D721Med (cell line): ENCODE results near the gene KCTD14.

Experiments
- DNase-seq: peaks from one replicate; pipeline ENCODE4 v3.0.0; 2011; ENCODE audit warnings: low spot score; ENCODE audit not compliant: insufficient read length
- FAIRE-seq: peaks from 2 replicates; lab custom pipeline; 2011; peaks lifted over from hg19 to GRCh38; lab: Jason Lieb, UNC
- TF ChIP-seq, protein P1 (sequence below): IDR thresholded peaks from 2 replicates; pipeline ENCODE4 v1.5.1; 2012; ENCODE audit warnings: mild to moderate bottlenecking, control low read depth; ENCODE audit not compliant: insufficient read depth; ENCODE audit errors: missing control alignments

The KCTD14 gene, protein sequence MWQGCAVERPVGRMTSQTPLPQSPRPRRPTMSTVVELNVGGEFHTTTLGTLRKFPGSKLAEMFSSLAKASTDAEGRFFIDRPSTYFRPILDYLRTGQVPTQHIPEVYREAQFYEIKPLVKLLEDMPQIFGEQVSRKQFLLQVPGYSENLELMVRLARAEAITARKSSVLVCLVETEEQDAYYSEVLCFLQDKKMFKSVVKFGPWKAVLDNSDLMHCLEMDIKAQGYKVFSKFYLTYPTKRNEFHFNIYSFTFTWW

DNA sequence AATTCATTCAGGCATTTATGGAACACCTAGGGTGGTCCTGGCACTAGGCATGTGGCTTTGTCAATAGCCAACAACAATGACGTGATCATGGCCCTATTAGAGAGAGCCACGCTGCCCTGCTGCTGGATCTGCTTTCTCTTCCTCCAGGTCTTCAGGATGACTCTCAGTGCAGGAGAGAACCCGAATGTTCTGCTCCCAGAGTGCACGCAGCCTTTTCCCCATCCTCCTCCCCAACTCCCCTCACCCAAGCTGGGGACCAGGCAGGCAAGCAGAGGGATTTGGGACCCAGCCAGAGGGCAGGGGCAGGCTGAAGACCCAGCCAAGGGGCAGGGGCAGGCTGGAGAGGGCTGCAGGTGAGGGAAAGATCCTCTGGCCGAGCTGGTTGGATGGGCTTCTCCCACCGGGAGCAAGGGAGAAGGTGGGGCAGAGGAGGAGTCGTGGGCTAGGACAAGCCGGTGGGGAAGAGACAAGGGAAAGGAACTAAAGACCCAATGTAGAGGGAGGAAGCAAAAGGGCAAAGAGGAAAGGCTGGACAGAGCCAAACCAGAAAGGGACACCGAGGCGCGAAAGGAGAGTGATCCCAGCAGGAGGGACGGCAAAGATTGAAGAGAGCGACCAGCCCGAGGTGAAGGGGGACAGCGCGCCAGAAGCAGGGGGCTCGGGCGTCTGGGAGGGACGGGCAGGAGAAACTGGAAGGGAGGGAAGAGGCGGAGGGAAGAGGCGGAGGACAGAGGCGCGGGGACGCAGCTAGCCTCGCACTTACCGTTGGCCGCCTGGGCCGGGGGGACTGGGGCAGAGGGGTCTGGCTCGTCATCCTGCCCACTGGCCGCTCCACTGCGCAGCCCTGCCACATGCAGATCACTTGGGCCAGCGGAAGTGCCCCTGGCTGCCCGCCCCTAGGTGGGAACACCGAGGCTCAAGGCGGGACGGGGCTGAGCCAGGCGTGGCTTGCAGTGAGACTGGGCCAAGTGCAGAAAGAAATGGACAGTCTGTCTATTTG is at the start of gene KCTD14:
Gene KCTD14 (minus strand): TSS at position 880 of the 1,000 bp plus-strand sequence. CDS start 27 bp downstream, at position 853.
- FAIRE-seq (no peak), DNase-seq (no peak)
- TF ChIP-seq, protein P1, sequence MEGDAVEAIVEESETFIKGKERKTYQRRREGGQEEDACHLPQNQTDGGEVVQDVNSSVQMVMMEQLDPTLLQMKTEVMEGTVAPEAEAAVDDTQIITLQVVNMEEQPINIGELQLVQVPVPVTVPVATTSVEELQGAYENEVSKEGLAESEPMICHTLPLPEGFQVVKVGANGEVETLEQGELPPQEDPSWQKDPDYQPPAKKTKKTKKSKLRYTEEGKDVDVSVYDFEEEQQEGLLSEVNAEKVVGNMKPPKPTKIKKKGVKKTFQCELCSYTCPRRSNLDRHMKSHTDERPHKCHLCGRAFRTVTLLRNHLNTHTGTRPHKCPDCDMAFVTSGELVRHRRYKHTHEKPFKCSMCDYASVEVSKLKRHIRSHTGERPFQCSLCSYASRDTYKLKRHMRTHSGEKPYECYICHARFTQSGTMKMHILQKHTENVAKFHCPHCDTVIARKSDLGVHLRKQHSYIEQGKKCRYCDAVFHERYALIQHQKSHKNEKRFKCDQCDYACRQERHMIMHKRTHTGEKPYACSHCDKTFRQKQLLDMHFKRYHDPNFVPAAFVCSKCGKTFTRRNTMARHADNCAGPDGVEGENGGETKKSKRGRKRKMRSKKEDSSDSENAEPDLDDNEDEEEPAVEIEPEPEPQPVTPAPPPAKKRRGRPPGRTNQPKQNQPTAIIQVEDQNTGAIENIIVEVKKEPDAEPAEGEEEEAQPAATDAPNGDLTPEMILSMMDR = no peak

DNA sequence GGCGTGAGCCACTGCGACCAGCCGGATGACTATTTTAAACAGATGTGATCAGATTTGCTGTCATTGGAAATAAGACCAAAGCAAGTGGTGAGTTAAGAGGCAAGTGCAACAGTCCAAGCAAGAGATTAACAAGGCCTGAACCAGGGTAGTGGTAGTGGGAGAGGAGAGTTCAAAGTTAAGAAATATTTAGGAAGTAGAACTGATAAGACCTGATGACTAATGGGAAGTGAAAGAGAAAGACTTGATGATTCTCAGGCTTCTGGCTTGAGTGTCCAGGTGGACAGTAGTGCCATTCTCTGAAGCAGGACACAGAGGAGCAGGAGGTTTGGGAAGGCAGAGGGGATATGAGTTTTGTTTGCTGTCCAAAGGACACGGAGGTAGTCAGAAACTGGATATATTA is 49.4 kb upstream of the KCTD14 start:
- DNase-seq = no peak
- TF ChIP-seq, protein P1 = no peak
- no peak for FAIRE-seq

DNA sequence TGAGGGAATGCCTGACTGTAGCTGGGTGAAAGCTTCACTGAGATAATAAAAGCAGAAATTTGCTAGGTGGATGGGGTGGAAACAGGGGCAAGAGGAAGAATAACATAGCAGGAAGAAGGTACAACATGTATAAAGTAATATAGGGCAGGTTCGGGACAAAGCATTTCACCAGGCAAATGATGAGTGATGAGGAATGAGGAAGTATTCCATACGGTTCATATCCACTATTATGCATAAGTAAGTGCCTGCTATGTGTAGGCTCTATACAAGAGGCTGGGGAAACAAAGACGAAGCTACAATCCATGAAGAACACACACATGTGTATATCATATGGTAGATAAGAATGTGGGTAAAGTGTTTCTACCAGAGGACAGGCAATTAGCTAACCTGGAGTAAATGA is 48.6 kb upstream of the KCTD14 start:
- DNase-seq (no peak), FAIRE-seq (no peak)
- TF ChIP-seq, protein P1 = no peak

DNA sequence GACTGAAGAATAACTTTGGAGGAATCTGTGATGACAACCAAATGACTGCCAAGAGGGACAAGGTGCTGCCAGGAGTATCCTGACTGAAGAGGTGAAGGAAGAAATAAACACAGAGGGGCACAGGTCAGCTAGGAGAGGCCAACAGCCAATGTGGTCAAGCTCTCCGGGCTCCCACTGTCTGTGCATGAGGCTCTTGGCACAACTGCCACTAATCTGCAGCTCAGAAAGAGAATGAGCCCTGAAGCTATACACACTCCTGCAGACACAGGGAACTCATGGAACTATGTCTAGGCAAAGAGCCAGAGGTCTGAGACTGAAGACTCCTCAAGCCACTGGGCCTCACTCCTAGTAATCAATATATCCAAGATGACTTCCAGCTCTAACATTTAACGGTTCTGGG is 47.5 kb upstream of the KCTD14 start:
- DNase-seq = no peak
- TF ChIP-seq, protein P1 = no peak
- no peak for FAIRE-seq

DNA sequence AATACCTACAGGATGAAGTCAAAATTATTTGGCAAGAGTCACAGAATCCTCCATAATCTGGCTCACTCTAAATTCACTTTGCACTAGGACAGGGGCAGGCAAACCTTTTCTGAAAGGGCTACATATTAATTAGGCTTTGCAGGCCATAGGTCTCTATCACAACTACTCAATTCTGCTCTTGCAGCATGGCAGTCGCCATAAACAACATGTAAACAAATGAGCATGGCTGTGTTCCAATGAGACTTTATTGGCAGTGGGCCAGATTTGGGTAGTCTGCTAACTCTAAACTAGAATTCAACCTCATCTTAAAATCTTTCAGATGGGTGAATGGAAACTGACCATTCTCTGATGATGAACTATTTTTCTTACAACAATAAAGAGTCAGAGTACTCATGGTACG is 46.4 kb upstream of the KCTD14 start:
- TF ChIP-seq, protein P1 = no peak
- no peak for DNase-seq
- FAIRE-seq = no peak

DNA sequence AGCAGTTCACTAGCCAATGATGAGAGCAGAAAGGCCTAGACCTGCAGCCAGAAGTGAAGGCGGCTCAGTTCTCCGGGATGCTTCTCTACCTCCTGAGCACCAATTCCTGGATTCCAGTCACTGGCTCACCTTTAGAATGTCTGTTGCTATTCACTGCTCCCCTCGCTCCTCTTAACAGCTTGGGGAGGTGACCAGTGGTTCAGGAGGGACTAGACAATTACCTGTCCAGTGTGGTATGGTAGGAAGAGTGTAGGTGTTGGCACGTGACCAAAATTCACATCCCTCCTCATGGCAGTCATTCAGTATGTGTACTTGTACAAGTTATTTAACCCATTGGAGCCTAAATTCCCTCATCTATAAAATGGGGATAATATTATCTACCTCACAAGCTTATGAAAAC is 44.6 kb upstream of the KCTD14 start:
- TF ChIP-seq, protein P1 = no peak
- FAIRE-seq = no peak

DNA sequence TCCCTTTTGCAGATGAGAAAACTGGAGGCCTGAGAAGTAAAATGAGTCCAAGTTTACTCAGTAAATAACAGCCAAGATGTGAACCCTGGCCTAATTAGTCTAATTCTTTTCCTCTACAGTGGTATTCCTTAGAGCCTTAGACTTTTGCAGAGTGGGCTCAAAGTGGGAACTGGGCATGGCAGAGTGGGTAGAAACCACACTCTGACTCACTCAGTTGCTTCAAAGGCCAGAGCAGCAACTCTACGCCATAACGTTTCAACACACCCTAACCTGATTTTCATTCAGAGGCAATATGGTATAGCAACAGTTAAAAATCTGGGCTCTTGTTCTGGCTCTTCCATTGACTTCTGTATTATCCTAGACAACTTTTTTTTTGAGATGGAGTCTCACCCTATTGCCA is 43.4 kb upstream of the KCTD14 start:
- TF ChIP-seq, protein P1 = no peak
- FAIRE-seq = no peak
- DNase-seq = no peak

More for the DNA sequence above, 44.6 kb upstream of the KCTD14 start:
- DNase-seq = no peak
